Esophagus squamous epithelium (tissue), 4 donors: Measurements from ENCODE around the gene HNRNPAB.
A peak's percentile ranks its signal among the peaks of the same experiment; 100 is the strongest.

Experiments used
- CTCF ChIP-seq, 6 experiments: fragments of 450-650 bp in 4 of 6; fragments of 200-600 bp in 2 of 6; sonication (generic) in 2 of 6; IDR thresholded peaks; one replicate each; pipeline ENCODE4 v1.5.1; 2016 to 2019; ENCODE audit warnings: antibody characterized with exemption in 6 of 6, mild to moderate bottlenecking in 4 of 6, moderate library complexity in 4 of 6
- POLR2A ChIP-seq, 4 donors: fragments of 450-650 bp; IDR thresholded peaks; one replicate each; pipeline ENCODE4 v1.6.1; 2017; ENCODE audit warnings: antibody characterized with exemption in 4 of 4, mild to moderate bottlenecking in 4 of 4, moderate library complexity in 3 of 4

GRCh38 chr5:178204182-178204934, at the start of gene HNRNPAB:
- TF ChIP-seq CTCF (IDR thresholded peaks at IDR 0.05) (peak in 2 of 6 experiments; percentile 7 to 8), POLR2A (IDR thresholded peaks at IDR 0.05) (peak in 3 of 4 donors; percentile 75 to 100 (median 99))
